Right ventricle myocardium inferior (tissue), 1 donor: ENCODE data around the gene TBCA. TPM values are rescaled to one million over a fixed set of nuclear protein-coding genes. Genes with fewer than 3 reads are reported as not detected.
A peak's percentile ranks its signal among the peaks of the same experiment; 100 is the strongest.

Experiments
- ATAC-seq: fragments of 200-7000 bp; cut with Tn5 transposase; one replicate; pipeline ENCODE4 v1.9.1; 2020; ENCODE audit warnings: mild to moderate bottlenecking, moderate library complexity
- DNase-seq: peaks from one replicate; pipeline ENCODE4 v3.0.0; 2021; ENCODE audit errors: missing footprints
- intact Hi-C: fragments of 100-400 bp; cut with DNase I; formaldehyde crosslinking; loops from one replicate; pipeline ENCODE4 v1.11.0; 2022
- total RNA-seq: library from RNA; stranded (reverse); fragmentation: NEBNext Ultra II Directional; extraction: Animal tissue kit (Norgen Biotek cat#: 25700); gene quantifications from one replicate; pipeline ENCODE4 v1.2.1, GENCODE V29; 2021
- donor health status: DM: no; HTN: yes; CAD: no; lungs with severe emphysema.

The TBCA gene
- total RNA-seq, 1 donor from 2014 or later = 122 TPM

DNA sequence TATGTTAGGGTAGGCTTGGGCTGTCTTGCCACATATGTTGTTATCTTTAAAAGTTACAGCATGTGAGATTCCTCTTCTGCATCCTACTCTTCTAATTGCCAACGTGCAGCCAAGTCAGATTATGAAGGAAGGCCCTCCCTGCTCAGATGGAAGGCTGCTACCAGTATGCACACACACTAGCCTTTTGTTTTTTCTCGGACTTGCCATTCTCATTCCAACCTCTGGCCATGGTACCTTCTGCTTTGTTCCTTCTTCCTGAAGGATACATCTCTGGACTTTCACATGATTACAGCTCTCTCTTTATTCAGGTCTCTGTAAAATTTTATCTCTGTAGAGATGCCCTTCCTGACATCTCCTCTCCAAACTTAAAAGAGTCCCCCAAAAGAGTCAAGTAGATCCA, 124.8 kb downstream of the TBCA start:
- ATAC-seq = no peak
- no peak for DNase-seq
- intact Hi-C loops = no loop called here

DNA sequence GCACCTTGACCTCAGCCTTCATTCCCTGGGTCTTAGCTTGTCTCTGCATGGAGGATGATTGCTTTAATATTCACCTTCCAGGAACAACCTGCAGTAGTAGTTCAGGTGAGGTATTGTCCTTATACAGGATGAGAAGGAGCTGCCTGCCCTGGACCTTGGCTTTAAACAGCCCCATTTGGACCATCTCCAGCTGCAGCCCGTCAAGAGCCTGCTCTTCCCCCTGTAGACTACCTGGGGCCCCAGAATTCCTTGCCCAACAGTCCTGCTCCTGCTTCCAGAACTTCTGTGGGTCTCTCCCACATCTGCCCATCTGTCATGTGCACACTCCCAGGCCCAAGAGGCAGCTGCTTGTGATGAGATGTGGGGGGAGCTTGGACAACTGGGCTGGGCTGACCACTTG, 125.5 kb downstream of the TBCA start:
- ATAC-seq = no peak
- DNase-seq = no peak
- intact Hi-C loops = no loop called here

DNA sequence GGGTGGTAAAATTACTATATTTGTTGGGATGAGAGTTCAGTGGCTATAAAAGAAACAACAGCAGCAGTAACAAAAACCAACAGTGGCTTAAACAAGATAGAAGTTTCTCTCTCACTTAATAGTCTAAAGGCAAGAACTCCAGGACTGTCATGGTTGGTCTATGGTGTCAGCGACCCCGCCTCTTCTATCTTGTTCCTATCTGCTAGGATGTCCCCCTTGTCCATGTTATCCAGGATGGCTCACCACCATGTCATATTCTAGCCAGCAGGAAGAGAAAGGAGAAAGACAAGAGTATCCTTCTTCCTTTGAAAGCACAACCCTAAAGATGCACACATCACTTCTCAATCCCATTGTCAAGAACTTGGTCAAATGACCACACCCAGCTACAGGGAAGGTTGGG, 126.4 kb downstream of the TBCA start:
- ATAC-seq (no peak), DNase-seq (no peak)
- intact Hi-C loops = loop anchor here (5.0 to 10.0 kb wide), 4 partner anchors 125 to 513 kb away; partner anchors contain the start of gene TBCA

DNA sequence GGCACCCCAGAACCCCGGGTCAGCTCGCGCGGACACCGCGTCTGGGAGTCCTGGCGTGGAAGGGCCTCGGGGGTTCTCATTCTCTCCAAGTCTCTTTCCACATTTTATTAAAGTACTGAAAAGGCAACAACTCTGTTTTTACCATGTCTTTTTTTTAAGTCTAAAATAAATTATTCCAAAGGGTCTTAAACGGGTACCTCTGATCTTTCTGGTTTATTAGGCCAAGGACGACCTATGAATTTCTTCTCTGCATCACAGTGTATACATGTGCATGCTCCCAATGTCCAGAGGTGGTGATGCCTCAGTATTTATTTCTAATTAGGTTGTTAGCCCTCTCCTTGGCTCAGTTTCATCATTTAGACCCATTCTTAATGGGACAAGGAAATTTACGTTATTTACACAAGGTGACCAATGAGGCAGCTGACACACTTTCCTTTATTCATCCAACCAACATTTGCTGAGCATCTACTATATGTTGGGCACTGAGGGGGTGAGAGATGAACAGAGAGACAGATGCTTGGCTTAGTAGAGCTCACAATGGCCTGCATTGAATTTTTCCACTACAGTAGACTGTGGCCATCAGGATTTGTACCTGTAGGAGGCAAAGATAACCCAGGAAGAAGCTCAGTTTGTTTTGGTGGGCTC, 130.0 kb downstream of the TBCA start:
- intact Hi-C loops = loop anchor here (5.0 to 10.0 kb wide), 4 partner anchors 129 to 516 kb away; partner anchors contain the start of gene TBCA
- ATAC-seq = no peak
- DNase-seq = no peak

DNA sequence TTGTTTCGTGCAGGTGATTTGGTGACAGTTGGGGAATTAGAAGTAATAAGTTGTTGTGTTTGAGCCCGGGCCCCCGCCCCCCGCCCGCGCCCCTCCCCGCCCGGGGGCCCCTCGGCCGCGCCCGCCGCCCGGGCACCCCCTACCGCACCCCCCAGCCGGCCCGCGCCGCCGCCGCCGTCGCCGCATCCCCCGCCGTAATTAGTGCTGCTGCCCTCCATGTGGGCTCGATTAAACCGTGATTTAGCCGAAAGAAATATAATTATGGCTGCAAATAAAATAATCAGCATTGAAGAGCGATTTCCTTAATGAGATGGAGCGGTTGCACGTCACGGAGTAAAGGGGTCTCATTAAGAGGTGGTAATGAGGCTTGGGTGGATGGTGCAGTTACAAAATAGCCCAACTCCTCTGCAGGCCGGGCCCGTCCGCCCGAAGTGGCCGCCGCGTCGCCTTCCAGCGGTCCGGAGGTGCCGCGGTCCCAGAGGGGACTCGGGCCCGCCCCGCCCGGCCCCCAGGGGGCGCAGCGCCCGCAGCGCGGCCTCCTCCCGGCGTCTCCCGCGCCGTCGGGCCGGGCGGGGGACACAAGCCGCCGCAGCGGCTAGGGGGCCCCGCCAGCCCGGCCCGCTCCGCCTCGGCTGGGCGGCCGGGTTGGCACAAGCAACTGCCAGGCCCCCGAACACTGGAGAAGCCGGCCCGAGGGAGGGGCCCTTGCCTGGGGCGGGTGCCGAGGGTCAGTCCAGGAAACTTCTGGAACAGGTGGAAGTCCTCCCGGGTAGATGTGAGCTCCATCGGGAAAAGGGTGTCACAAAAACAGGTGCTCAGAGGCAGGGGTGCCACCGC, 130.8 kb downstream of the TBCA start:
- ATAC-seq = peak; percentile 54
- DNase-seq = no peak
- intact Hi-C loops = loop anchor here (5.0 to 10.0 kb wide), 4 partner anchors 129 to 517 kb away; partner anchors contain the start of gene TBCA

DNA sequence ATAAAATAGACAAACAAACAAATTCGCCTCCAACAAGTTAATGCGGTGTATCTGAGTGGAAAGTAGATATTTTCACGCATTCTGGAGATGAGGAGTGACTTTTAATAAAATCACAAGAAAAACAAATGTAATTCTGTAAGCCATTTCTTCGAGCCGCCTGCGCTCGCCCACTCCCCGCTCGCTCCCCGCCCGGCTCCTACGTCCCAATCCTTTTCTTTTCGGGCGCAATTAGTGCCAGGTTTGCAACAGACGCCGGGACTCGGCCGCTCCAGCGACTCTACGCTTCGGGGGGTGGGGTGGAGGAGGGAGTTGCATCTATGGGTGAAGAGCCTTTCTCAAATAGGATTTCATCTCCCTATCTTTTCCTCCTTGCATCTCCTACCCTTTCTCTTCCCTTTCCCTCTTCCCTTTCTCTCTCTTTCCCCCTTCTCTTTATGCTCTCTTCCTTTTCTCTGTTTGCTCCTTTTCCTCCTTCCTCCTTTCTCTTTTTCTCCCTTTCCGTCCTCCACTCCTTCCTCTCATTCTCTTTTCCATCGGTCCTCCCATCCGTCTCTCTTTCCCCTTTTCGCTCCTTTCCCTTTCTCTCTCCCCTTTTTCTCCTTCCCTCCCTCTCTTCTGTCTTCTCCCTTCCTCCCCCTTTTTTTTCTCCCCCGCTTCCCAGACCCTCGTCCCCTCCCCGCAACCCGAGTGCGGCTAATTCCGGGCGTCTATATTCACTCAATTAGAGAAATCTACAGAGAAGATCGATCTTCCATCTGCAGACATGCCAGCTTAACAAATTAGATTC, 131.6 kb downstream of the TBCA start:
- intact Hi-C loops = loop anchor here (5.0 to 10.0 kb wide), 4 partner anchors 130 to 518 kb away; partner anchors contain the start of gene TBCA
- DNase-seq (no peak), ATAC-seq (no peak)

DNA sequence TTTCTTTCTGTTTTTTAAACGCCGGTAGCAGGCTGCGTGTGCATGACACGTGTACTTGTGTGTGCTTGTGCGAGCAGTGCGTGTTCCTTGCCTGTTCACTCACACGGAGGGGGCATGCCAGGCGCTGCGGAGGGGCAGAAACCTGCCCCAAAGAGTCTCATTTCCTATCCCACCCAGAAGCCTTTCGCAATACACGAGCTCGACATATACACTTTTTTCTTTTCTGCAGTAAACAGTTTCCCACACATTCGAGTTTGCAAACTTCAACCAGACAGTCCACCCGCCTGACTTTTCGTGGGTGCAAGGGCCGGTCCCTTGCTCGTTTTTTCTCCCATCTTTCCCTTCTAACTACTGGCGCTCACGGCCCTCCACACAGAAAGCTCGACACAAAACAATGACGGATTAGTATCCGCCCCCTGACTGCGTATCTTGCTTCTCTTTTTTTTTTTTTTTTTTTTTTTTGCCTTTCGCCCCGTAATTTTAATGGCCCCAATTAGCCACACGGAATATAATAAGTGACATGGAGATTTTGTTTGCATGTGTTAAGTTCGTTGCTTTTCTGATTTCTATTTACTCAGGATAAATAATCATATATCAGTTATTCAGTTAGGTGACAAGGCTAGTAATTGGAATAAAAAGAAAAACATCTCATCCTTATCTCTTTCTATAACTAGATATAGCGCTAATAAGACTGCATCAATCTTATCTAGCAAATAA, 132.3 kb downstream of the TBCA start:
- ATAC-seq (no peak), DNase-seq (no peak)
- intact Hi-C loops = loop anchor here (10.0 kb wide), 2 partner anchors 131 to 211 kb away; partner anchors contain the start of gene TBCA

DNA sequence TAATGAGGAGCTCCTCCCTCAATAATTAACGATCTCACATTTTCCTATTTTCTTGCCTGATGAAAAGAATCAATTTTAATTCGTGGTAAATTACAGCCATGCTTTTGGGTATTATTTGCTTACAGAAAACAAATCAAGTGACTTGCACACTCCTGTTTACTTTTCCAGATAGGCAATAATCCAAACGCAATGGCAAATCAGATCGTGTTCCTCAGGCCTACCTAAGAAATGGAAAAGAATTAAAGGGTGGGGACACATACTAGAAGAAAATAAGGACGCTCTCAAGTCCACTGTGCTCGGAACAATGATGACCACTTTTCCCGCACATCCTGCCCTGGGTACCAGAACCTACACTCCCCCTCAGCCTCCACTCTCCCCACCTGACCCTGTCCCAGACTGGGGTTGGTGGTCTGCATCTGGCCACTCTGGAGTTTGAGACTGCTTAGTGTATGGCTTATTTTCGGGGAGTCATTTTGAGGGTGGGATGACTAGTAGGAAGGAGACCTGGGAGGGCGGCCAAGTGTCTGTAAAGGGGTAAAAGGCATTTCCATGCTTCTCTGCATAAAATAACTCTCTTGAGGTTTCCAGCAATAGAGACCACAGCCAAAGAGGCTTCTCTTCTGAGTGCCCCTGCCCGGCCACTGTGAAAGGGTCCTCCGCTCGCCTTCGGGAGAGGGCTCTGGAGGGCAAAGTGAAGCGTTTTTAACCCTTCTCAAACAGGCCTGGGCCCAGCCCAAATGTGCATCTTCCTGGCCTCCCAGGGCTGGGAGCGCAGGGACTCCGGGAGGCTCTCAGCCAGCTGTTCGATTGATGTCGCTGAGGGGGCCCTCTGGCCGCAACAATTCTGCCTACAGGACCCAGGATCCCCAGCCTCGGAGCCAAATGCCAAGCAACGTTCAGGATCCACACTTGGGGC, 133.1 kb downstream of the TBCA start:
- DNase-seq = no peak
- intact Hi-C loops = loop anchor here (10.0 kb wide), 2 partner anchors 132 to 212 kb away; partner anchors contain the start of gene TBCA
- ATAC-seq = no peak

DNA sequence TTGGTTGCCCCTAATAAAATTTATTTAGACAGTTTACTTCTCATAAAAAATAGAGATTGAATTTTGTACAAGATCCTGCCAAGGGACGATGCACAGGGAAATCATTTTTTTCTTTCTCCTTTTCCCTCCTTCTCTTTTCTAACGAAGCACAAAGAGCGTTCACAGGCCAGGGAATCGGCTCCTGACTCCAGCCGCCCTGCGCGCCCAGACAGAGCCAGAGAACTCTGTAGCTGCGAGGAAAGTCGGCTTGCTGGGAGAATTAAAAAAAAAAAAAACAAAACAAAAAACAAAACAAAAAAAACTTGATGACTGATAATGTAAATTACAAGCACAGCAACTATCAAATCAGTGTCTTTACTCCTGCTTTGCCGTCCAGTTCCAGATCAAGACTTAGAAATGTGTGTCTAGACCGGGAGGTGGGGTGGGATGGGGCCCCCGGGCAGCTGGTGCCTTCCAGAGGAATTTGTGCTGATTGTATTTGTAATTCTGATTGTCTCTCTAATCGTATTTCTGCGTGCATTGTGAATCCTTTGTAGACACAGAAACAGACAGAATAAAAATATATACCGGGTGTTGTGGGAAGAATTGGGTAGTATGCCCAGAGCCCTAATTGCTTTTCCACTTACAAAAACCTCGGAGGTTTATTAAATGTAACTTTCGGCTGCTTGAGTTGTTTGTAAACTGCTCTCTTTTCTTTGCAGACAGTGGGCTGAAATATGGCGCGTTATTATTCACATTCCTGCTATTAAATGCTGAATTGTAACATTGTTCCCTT, 134.0 kb downstream of the TBCA start:
- intact Hi-C loops = loop anchor here (10.0 kb wide), 2 partner anchors 133 to 213 kb away; partner anchors contain the start of gene TBCA
- DNase-seq = no peak
- ATAC-seq = no peak

DNA sequence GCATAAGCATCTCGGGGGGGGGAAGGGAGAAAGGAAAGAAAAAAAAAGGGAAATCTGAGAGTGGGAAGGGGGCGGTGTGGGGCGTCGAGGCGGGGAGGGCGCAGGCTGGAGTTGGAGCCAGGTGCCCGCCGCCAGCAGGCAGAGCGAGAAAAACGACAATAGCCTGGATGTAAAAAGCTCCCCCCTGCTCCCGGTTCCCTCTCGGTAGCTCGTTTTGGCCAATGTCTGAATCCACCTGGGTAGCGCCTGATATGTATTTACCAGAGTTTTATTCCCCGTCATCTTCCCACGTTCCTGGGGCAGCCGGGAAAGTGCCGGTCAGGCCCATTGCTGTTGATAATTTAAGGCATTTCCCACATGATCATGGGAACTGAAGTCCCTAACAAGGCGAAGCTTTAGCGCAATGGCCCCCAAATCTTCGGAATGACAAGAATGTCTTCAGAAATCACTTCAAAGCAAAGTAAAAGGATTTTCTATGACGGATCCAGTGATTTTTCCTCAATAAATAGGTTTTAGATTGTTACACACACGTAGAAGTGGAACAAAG, 134.7 kb downstream of the TBCA start:
- intact Hi-C loops = loop anchor here (10.0 kb wide), 2 partner anchors 133 to 213 kb away; partner anchors contain the start of gene TBCA
- ATAC-seq (no peak), DNase-seq (no peak)

Other genes with a start within 250 kb of the TBCA start
- not detected for gene OTP, start 137.6 kb downstream of the TBCA start, total RNA-seq